K562 (cell line): Measurements from ENCODE around the gene CEP43. TPM values are rescaled to one million over a fixed set of nuclear protein-coding genes. Genes with fewer than 3 reads are reported as not detected.
A peak's percentile ranks its signal among the peaks of the same experiment; 100 is the strongest.

ENCODE experiments used
- ATAC-seq: fragments of 200-7000 bp; cut with Tn5 transposase; 3 replicates; pipeline ENCODE4 v1.9.1; 2020; ENCODE audit warnings: moderate library complexity
- BruUV-seq: library from RNA; stranded (reverse); fragments of 400-500 nt; replicated peaks from 2 replicates; lab custom pipeline; 2021; lab: Mats Ljungman, UMichigan
- CTCF ChIA-PET: fragments of 300-600 bp; formaldehyde crosslinking; extraction: SDS; loops from one replicate; lab custom pipeline; 2021; ENCODE audit warnings: low intra/inter-chr PET ratio; lab: Yijun Ruan, JAX
- POLR2A ChIA-PET: fragments of 300-600, 350-650 bp; sonication (Branson Sonifier 250); formaldehyde crosslinking; extraction: SDS; loops from one replicate; lab custom pipeline; 2021; ENCODE audit warnings: antibody characterized with exemption, inconsistent platforms; lab: Yijun Ruan, JAX
- DNase-seq, 4 experiments: peaks; one replicate each; pipeline versions ENCODE4 v3.0.0 to v3.0.0-alpha.2; 2011 to 2018; ENCODE audit warnings: low spot score in 3 of 4, mixed read lengths in 3 of 4; ENCODE audit errors: extremely low read depth in 1 of 4
- FAIRE-seq: peaks from 2 replicates; lab custom pipeline; 2011; peaks lifted over from hg19 to GRCh38; lab: Jason Lieb, UNC
- H2AFZ ChIP-seq: 2 replicates; pipeline ENCODE4 v1.6.0; 2011; ENCODE audit warnings: low read depth, low read length, control low read depth, inconsistent platforms
- H3K27ac ChIP-seq: fragments of 200-600 bp; 3 replicates; pipeline ENCODE4 v1.8.0; 2011; ENCODE audit warnings: low read depth, mild to moderate bottlenecking, control low read depth, inconsistent platforms, low read length, moderate library complexity, mixed read lengths; ENCODE audit errors: extremely low read depth
- H3K27me3 ChIP-seq, 2 experiments: fragments of 300-600 bp in 1 of 2; 2 replicates in 1 of 2; 3 replicates in 1 of 2; pipeline versions ENCODE4 v1.6.0 to v1.8.0; 2011; ENCODE audit warnings: inconsistent platforms in 2 of 2, low read length in 2 of 2, mild to moderate bottlenecking in 1 of 2, mixed read lengths in 1 of 2, moderate library complexity in 1 of 2; ENCODE audit not compliant: control insufficient read depth in 2 of 2, insufficient read depth in 2 of 2
- H3K36me3 ChIP-seq: fragments of 300-600 bp; 3 replicates; pipeline ENCODE4 v1.8.0; 2011; ENCODE audit warnings: mild to moderate bottlenecking, low read length, inconsistent platforms; ENCODE audit not compliant: control insufficient read depth, insufficient read depth
- H3K4me1 ChIP-seq, 2 experiments: fragments of 200-600 bp in 1 of 2; replicated peaks in 1 of 2; 2 replicates in 1 of 2; 3 replicates in 1 of 2; pipeline versions ENCODE4 v1.5.1 to v1.8.0; 2011; ENCODE audit warnings: inconsistent platforms in 2 of 2, low read length in 2 of 2, mild to moderate bottlenecking in 1 of 2, mixed read lengths in 1 of 2, moderate library complexity in 1 of 2; ENCODE audit not compliant: control insufficient read depth in 2 of 2, insufficient read depth in 2 of 2
- H3K4me2 ChIP-seq: 2 replicates; pipeline ENCODE4 v1.6.1; 2011; ENCODE audit warnings: low read length, control low read depth, inconsistent platforms, mixed read lengths; ENCODE audit not compliant: insufficient read depth
- H3K4me3 ChIP-seq: fragments of 200-600 bp; sonication (generic), shearing (Covaris generic); 2 replicates; pipeline ENCODE4 v1.5.1; 2016; ENCODE audit warnings: control low read depth, inconsistent platforms
- H3K79me2 ChIP-seq: fragments of 200-600 bp; 3 replicates; pipeline ENCODE4 v1.8.0; 2011; ENCODE audit warnings: low read length, inconsistent platforms; ENCODE audit not compliant: control insufficient read depth, insufficient read depth
- H3K9ac ChIP-seq, 2 experiments: 2 replicates each; pipeline versions ENCODE4 v1.6.0 to v1.6.1; 2011; ENCODE audit warnings: low read depth in 2 of 2, low read length in 2 of 2, control low read depth in 1 of 2, inconsistent platforms in 1 of 2, mild to moderate bottlenecking in 1 of 2, mixed read lengths in 1 of 2; ENCODE audit not compliant: insufficient read depth in 1 of 2
- H3K9me1 ChIP-seq: one replicate; pipeline ENCODE4 v1.6.0; 2011; ENCODE audit warnings: inconsistent platforms, mild to moderate bottlenecking, low read length, moderate library complexity; ENCODE audit not compliant: control insufficient read depth, insufficient read depth
- H3K9me3 ChIP-seq: replicated peaks from 2 replicates; pipeline ENCODE4 v1.5.1; 2011; ENCODE audit warnings: low read depth, low read length, inconsistent platforms; ENCODE audit not compliant: control insufficient read depth, insufficient read depth
- H4K20me1 ChIP-seq: replicated peaks from 2 replicates; pipeline ENCODE4 v1.6.1; 2011; ENCODE audit warnings: low read length, inconsistent platforms, mixed read lengths; ENCODE audit not compliant: control insufficient read depth, insufficient read depth
- ADNP ChIP-seq: fragments of 200-800 bp; sonication (Bioruptor generic); IDR thresholded peaks from 2 replicates; pipeline ENCODE4 v1.6.1; 2016; ENCODE audit warnings: missing genetic modification characterization, missing compliant biosample characterization
- ARID1B ChIP-seq: fragments of 450-650 bp; IDR thresholded peaks from 2 replicates; pipeline ENCODE4 v1.6.1; 2016; ENCODE audit warnings: antibody characterized with exemption, mild to moderate bottlenecking, inconsistent platforms
- MAFK ChIP-seq: IDR thresholded peaks from 2 replicates; pipeline ENCODE4 v1.6.1; 2011; ENCODE audit warnings: low read length, improper control_type of control experiment
- MCM5 ChIP-seq: fragments of 450-650 bp; IDR thresholded peaks from 2 replicates; pipeline ENCODE4 v1.6.1; 2016; ENCODE audit warnings: low read depth
- MEF2A ChIP-seq: IDR thresholded peaks from 2 replicates; pipeline ENCODE4 v1.6.1; 2011; ENCODE audit warnings: low read depth, mild to moderate bottlenecking, low read length, moderate library complexity; ENCODE audit not compliant: control insufficient read depth
- NFIC ChIP-seq: fragments of 450-650 bp; IDR thresholded peaks from 2 replicates; pipeline ENCODE4 v1.6.1; 2017; ENCODE audit warnings: mild to moderate bottlenecking, inconsistent platforms
- NRF1 ChIP-seq, 2 experiments: fragments of 450-650 bp; IDR thresholded peaks in 1 of 2; conservative IDR thresholded peaks in 1 of 2; 2 replicates each; pipeline ENCODE4 v1.6.1; 2014; ENCODE audit warnings: mild to moderate bottlenecking in 2 of 2
- PRMT5 ChIP-seq: sonication (generic); formaldehyde crosslinking; IDR thresholded peaks from 2 replicates; pipeline ENCODE4 v1.5.0; 2020; ENCODE audit warnings: missing genetic modification reagents
- SNAPC5 ChIP-seq: fragments of 250-450 bp; sonication (Bioruptor Pico); IDR thresholded peaks from 2 replicates; pipeline ENCODE4 v1.8.0; 2021; ENCODE audit warnings: moderate library complexity, mild to moderate bottlenecking, inconsistent platforms
- TAF9B ChIP-seq: fragments of 450-650 bp; IDR thresholded peaks from 2 replicates; pipeline ENCODE4 v1.6.1; 2018; ENCODE audit warnings: mild to moderate bottlenecking; ENCODE audit not compliant: partially characterized antibody
- WGBS: fragments of 100-300 bp; shearing (Covaris generic); methylation state at CpG from one replicate; pipeline ENCODE4 v1.1.6; 2016; ENCODE audit warnings: low coverage, mixed read lengths; ENCODE audit not compliant: insufficient coverage; ENCODE audit errors: missing lambda C conversion rate; 5-methylcytosine and 5-hydroxymethylcytosine counted together
- in situ Hi-C: fragments of 300-500 bp; cut with MboI; formaldehyde crosslinking; loops from 4 replicates; pipeline ENCODE4 v1.15.0; 2018; ENCODE audit warnings: inconsistent platforms, mixed read lengths
- intact Hi-C: fragments of 100-400 bp; cut with micrococcal nuclease; formaldehyde crosslinking; loops from 2 replicates; pipeline ENCODE4 v1.14.2; 2022
- polyA plus RNA-seq, 8 experiments: library from polyadenylated mRNA; depleted of rRNA in 4 of 8; stranded (reverse) in 5 of 8; unstranded in 3 of 8; fragments of >200 nt; fragmentation: Nextera tagmentation in 2 of 8; fragmentation: Illumina TruSeq in 1 of 8; extraction: Ambion mirVana in 2 of 8; extraction: Trizol in 1 of 8; gene quantifications; 2 replicates each; pipeline versions ENCODE4 v1.2.1 to v1.2.3, GENCODE V29; 2011 to 2014; ENCODE audit warnings: inconsistent platforms in 1 of 8, missing spikeins in 1 of 8
- total RNA-seq, 7 experiments: library from RNA; depleted of rRNA in 6 of 7; stranded (reverse); fragments of >200 nt in 6 of 7; fragmentation: Illumina TruSeq in 2 of 7; extraction: Trizol in 2 of 7; gene quantifications; 2 replicates each; pipeline versions ENCODE4 v1.2.1 to v1.2.3, GENCODE V29; 2011 to 2021; ENCODE audit warnings: low replicate concordance in 1 of 7

Gene CEP43
- total and polyA plus RNA-seq, 9 of the 15 experiments (the other 6 are each of a cell fraction or from before 2014, with no cell fraction given), result 15.2 to 55.7 (median 47.4) TPM

DNA sequence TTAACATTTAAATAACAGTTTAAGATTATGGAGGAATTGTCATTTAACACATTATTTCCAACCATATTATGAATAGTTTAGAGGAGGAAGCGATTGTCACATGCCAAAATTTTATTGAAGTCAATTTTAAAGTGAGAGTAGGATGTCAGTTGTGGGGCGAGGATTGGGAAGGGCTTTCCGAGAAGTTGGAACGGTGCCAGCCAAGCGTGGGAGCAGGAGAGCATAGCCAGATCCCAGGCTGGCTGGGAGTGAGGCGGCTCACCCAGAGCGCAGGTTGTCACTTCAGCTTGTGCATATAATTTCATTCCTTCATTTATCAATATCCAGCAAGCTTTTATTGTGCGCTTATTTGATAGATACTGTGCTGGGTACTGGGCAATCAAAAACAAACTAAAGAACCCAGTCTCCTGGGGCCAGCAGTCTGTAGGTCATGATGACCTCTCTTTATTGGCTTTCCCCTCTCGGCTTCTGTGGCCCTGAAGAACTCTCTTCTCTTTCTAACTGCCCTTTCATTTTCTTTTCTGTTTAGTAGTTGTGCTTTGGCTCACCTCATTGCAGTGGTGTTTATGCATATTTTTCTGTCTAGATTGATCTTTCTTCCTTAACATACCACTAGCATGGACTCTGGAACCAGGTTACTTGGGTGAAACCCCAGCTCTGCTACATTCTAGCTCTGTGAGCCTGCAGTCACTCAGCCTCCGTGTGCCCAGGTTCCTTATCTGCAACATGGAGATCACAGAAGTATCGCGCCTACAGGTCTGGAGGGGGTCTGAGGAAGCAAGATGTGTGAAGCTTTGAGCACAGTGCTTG, 6.4 kb downstream of the CEP43 start (continued):
- TF ChIP-seq NFIC, result peak; percentile 99
- no peak for TF ChIP-seq MAFK

DNA sequence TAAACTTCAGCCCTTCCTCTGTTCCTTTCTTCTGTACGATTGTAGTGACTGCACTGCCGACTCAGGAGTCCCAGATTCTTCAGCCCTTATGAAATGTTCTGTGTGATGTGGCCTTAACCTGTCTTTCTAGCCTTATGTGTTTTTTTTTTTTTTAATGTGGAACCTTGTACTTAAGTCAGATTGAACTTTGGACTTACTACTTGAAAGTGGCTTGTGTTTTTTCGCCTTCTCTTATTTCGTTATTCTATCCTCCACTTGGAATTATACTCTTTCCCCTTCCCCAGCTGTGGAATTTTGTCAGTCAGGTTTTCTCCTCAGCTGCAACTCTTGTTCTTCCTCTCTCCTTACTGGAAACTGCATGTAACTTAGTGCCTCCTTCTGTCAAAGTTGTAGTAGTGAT, 8.8 kb downstream of the CEP43 start:
- no peaks in the 10 kb centered on the region for H3K9me3 ChIP-seq
- intact Hi-C loops (no loop called here), in situ Hi-C loops (no loop called here)
- ChIA-PET POLR2A (no interaction called here), CTCF (interaction anchor here (0.7 kb wide), 1 partner anchor 243 kb away, joined by 5 read pairs; no protein-coding TSS in a partner anchor)
- no peaks in the 10 kb centered on the region for H3K9me1 ChIP-seq
- FAIRE-seq, result no peak
- BruUV-seq, result no TSS peak
- no peak overlapping the region for H2AFZ ChIP-seq
- WGBS, result 96% methylated on average over 4 of the region's 4 CpGs
- no peak for ATAC-seq
- TF ChIP-seq PRMT5 (CRISPR knock-in tag) (no peak), MEF2A (no peak), MCM5 (no peak), TAF9B (no peak), ARID1B (no peak), SNAPC5 (CRISPR knock-in tag) (no peak), NRF1 (conservative IDR thresholded peaks at IDR 0.05 in 1 of 2, IDR thresholded peaks at IDR 0.05 in 1 of 2) (no peak), ADNP (tag) (no peak)
- no peak for DNase-seq
- H3K27ac ChIP-seq, result no peak overlapping the region
- H3K27me3 ChIP-seq, result no peaks in the 10 kb centered on the region
- peaks cover 85% of the 10 kb centered on the region for H3K36me3 ChIP-seq
- H4K20me1 ChIP-seq, result no peaks in the 10 kb centered on the region
- peaks cover 42% of the 10 kb centered on the region for H3K79me2 ChIP-seq
- H3K9ac ChIP-seq, result no peak overlapping the region
- H3K4me2 ChIP-seq, result no peak overlapping the region
- H3K4me1 ChIP-seq, result peaks cover 0 to 5% of the 10 kb centered on the region in 2 experiments; a peak in 2 of 5 replicates
- H3K4me3 ChIP-seq, result no peak overlapping the region
